GM21717 (cell line): Measurements from ENCODE around the gene NPC1.
"Not testable (repeated sequence)": the region's sequence is repeated elsewhere in the genome, so short reads cannot be mapped to it uniquely, and the experiment has no call there.

Experiments used
- ATAC-seq: cut with Tn5 transposase; IDR thresholded peaks from one replicate; pipeline ENCODE4 v1.9.1; 2021; ENCODE audit warnings: mild to moderate bottlenecking, moderate library complexity; ENCODE audit not compliant: unreplicated experiment

The NPC1 gene

DNA sequence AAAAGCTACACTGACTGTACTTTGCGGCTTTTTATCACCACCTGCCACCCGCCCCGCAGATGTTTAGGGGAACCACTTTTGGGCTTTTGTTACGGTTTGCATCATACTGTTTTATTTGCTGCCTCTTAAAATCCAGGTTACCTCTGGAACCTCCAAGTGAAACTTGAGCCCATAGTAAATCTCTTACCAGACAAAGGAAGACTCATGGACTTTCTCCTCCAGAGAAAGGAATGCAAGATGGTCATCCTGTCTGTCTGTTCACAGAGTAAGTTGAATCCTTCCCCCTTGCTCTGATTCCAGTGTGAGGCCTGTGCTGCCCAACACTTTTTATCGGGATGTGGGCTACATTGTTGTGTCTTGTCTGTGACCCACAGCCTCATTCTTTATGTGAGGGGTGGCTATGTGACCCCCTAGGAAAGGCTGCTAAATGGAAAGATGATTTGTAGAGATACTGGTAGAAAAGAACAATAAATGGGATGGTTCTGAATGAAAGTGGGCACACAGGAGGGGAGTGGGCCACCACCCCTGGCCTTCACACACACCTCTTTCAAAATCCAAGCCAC lies 59.7 kb downstream of the NPC1 start:
- no peak for ATAC-seq

DNA sequence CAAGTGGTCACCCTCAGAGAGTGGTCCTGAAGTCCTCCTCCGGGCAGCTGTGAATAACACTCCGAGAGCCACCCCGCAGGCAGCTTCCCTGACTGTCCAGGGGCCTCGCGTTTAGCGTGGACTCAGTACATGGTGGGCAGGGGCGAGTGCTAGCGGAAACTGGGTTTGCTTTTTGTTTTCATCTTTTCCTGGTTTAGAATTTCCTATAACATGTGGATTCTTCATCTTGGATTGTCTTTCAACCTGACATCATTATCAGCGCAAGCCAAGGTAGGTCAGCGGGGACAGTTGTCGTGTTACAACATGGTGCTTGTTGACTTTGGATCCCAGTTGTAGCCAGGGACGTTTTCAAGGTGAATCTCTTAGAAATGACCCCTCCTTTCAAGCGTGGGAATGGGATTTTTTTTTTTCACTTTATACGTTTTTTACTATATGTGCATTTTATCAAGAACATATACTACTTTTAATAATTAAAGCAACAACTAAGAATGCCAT lies 62.0 kb downstream of the NPC1 start:
- no peak for ATAC-seq

DNA sequence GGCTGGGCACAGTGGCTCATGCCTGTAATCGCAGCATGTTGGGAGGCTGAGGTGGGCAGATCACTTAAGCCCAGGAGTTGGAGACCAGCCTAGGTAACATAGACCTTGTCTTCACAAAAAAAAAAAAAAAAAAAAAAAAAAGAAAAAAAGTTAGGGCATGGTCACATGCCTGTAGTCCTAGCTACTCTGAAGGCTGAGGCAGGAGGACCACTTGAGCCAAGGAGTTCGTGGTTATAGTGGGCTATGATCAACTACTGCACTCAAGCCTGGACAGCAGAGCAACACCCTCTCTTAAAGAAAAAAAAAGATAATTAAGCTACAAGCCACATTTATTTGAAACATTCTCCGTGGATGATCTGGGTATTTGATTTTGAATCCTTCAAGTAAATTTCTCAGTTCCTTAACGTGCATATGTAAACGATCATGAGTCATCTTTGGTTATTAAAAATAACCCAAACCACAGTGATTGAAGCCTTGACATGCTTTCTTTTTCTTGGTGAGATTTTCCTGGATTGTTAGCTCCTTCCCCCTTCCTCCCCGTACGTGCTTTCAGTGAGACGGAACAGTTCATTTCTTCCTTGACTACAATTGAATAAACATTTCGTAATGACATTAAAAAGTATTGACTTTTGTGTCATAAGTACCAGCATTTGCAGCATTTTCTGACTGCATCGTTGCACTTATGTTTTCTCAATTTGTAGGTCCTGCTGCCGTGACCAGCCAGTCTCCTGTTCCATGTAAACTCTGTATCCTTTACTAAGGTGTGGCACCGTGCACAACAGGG lies 62.7 kb downstream of the NPC1 start:
- ATAC-seq = no peak

DNA sequence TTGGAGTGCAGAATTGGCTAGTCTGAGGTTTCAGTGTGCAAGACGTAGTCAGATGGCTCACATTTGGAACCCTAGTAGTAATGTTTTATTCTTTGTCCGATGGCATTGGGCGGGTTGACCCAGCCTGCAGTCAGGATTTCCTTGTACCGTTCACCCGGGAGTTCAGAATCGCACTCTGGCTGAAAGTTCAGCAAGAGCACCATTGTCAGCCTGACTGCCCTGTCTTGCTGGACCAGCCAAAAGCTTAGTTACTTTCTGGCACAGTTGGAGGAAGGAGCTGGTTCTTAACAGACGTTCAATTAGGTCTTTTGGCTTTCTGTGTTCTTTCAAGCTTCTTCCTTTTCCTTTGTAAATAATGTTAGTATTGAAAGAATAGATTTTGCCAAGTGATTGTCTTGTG lies 64.4 kb downstream of the NPC1 start:
- ATAC-seq = no peak

DNA sequence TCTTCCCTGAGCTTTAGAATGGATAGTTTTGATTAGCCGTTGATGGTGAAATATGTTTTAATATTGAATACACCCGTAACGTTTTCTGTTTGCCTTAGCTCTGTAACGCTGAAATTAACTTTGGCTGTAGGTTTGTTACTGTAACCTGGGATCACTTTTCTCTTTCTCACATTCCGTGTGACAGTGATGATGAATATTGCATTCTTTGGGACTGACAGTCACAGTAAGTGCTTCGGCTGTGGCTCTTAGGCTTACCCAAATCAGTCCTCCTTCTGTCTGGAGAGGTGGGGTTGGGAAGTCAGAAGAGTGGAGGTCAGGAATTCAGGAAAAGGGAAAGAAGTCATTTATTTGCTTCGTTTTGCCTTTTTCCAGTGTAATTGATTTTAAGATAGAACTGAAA lies 65.0 kb downstream of the NPC1 start:
- ATAC-seq = no peak

- no peak for ATAC-seq
Measured at GRCh38 chr18:23519734-23520133, 66.6 kb downstream of the NPC1 start.

DNA sequence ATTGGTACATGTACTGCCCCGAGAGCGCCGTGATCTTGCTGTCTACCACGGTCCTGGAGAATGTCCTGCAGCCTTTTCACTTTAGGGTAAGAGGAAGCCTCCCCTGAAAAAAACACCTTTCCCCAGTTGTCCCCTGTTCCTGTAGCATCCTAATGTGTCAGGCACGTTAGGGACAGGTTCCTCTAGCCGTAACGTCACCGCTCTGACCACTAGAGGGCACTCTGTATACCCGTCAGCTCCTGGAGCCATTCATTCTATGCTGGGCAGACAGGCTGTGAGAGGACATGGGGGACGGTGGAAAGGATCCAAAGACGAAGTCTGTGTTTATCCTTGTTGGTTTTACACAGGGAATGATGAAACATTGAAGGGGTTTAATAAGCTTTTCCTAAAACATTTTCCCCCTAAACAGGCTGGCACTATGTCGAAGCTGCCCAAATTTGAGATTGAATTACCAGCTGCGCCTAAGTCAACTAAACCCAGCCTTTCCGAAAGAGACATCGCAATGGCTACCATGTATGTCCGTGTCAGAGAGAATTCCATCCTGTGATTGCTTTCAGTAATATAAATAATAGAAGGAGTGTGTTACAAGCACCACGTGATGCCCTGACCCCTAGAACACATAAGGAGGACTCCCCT lies 70.3 kb downstream of the NPC1 start:
- peak; percentile 71 for ATAC-seq

GRCh38 chr18:23512641-23513040 lies 73.7 kb downstream of the NPC1 start:
- no peak for ATAC-seq

DNA sequence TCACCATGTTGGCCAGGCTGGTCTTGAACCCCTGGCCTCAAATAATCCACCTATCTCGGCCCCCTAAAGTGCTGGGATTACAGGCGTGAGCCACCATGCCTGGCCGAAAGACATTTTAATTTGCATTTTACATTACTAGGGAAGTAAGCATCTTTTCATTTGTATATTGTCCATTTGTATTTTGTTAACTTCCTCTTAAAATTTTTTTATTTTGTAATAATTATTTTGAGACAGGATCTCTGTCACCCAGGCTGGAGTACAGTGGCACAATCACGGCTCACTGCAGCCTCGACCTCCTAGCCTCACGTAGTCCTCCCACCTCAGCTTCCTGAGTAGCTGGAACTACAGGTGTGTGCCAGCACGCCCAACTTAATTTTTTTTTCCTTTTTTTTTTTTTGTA lies 74.1 kb downstream of the NPC1 start:
- ATAC-seq = not testable (repeated sequence)

DNA sequence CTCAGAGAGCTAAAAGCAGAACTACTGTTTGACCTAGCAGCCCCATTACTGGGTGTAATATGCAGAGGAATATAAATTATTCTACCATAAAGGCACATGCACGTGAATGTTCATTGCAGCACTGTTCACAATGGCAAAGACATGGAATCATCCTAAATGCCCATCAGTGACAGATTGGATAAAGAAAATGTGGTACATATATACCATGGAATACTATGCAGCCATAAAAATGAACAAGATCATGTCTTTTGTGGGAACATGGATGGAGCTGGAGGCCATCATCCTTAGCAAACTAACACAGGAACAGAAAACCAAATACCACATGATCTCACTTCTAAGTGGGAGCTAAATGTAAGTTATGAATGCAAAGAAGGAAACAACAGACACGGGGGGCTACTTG lies 75.4 kb downstream of the NPC1 start:
- ATAC-seq = not testable (repeated sequence)

DNA sequence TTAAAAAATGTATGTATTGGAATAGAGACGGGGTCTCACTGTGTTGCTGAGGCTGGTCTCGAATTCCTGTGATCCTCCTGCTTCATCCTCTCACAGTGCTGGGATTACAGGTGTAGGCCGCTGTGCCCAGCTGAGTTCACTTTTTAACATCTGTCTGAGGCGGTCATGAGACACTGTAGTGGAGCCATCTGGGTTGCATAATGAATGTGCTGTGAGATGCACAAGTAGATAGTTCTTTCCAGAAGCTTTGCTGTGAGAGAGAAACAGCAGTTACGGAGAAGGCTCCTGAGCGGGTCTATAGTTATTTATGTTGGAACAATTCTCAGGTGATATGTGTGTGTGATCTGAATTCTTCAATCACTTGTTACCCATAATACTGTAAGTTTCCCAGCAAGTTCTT lies 79.9 kb downstream of the NPC1 start:
- ATAC-seq = no peak

DNA sequence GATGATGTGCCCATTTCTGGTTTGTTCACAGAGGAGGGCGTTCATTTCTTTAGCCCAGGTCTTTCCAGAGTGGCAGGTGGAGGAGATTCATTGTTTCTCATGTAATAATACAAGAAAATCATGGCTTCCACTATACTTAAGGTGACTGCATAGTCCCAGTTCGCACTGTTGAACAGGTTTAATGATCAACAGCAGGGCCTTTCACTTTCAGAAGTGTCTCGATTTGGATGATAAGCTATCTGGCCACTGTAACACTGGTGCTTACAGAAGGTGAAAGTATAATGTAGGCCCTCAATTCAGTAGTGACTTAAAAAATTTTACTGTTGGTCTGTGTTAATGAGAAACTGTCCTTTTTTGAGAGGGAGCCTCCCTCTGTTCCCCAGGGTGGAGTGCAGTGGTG lies 81.6 kb downstream of the NPC1 start:
- peak; percentile 42 for ATAC-seq

DNA sequence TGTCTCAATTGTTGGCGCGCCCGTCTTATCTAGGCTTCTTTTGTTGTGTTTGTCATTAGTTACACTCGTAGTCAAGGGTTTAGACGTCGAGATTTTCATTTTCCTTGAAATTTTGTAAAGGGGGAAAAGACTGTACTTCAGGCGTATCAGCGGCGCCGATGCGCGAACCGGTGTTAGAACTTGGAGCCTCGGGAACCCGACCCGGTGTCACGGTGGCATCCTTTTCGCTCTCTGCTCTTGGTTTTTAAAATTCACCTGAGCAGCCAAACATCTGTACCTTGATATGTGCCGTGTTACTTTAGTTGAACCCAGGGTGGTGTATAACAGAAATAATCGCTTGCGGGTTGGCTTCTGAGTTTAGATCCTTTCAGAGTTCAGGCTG lies 82.4 kb downstream of the NPC1 start:
- ATAC-seq = no peak

GRCh38 chr18:23503038-23503962 lies 83.0 kb downstream of the NPC1 start, which contains the start of gene RMC1:
Gene RMC1, plus strand, starts transcription at chr18:23503511. Its CDS starts 108 bp downstream, at chr18:23503619.
- peak; percentile 71 for ATAC-seq

- no peak for ATAC-seq
Measured at GRCh38 chr18:23502516-23503037, 83.7 kb downstream of the NPC1 start.

DNA sequence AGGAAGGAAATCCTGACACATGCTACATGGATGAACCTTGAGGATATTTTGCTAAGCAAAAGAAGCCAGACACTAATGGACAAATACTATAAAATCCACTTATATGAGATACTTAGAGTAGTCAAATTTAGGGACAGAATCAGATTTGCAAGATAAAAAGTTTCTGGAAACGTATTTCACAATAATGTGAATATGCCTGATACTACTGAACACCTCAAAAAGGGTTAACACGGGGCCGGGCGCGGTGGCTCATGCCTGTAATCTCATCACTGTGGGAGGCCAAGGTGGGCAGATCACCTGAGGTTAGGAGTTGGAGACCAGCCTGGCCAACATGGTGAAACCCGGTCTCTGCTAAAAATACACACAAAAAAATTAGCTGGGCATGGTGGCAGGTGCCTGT lies 84.7 kb downstream of the NPC1 start:
- ATAC-seq = no peak

DNA sequence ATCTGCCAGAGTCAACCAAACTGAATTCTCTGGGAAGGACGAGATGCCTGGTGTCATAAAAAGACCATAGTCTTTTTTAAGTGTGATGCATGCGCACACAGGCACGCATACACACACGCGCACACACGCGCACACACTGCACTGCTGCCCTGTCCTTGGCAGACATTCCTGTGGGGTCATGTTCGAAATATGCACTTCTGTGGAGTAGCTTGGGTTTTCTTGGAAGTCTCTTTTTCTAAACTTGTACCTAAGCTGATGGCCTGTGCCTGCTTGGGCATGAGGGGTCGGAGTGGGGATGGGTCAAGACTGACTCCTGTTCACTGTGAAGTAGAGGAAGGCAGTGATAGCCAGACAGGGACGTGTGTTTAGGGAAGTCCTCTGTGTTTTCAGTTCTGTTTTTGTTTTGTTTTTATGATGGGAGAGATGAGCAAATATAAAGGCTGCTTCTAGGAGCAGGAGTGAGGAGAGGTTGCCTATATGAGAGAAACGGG lies 87.0 kb downstream of the NPC1 start:
- ATAC-seq = no peak

GRCh38 chr18:23498877-23499276 lies 87.4 kb downstream of the NPC1 start:
- peak; percentile 39 for ATAC-seq

DNA sequence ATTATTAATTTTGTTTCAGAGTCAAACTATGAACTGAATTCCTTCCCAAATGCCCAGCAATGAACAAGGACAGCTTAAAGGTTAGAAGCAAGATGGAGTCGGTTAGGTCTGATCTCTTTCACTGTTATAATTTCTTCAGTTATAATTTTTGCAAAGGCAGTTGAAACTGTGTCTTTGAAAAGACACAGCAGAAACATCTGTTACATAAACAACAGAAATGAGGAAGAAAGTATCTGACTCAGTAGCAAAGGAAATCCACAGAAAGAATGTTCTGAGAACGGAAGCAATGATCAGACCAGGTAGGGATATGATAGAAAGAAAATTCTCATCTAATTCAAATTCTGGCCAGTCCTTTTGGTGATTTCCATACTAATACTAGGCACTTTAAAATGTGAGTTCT lies 88.2 kb downstream of the NPC1 start:
- no peak for ATAC-seq

DNA sequence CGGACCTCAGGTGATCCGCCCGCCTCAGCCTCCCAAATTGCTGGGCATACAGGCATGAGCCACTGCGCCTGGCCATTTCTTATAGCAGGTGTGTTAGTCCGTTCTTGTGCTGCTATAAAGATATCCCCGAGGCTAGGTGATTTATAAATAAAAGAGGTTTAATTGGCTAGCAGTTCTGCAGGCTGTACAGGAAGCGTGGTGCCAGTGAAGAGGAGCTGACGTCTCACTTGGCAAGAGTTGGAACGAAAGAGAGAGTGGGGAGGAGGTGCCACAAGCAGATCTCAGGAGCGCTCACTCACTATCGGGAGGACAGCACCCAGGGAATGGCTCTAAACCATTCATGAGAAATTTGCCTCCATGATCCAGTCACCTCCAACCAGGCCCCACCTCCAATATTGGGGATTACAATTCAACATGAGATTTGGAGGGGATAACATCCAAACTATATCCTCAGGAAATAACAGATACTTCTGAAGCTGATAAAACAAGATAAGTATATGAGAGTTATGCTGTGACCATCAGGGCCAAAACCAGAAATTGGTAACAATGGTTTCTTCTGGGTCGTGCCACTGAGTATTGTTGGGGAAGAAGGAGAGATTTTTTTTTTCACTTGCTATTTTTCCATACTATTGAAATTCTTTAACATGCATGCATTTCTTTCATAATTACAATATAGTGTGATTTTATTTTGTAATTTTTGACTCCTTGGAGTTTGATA lies 90.4 kb downstream of the NPC1 start:
- ATAC-seq = no peak
